ENCODE results near the gene CLEC16A.

DNA sequence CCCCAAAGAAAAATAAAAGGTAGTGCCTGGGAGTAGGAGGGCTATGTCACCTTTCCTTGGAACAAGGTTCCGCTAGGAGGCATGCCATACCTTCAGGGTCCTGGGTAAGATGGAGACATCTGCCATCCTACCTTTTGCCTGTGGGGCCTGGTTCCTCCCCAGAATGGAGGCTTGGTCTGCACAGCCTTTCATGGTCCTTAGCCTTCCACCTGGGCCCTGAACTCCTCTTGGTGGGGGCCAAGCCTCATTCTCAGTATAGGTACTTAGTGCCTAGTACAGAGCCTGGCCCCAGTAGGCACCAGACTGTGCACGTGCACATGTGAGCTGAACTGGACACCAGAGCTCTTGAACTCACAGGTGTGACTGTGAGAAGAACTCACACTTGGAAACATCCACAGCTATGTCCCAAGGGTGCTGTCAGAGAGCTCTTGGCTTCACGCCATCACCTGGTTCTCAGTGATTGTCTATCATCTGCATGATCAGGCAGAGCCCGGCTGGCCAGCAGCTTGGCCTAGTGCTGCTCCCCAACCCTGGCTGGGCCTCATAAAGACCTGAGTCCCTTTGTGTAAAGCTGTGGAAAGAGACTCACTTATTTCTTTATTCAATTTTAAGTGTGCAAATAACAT is 168.5 kb downstream of the CLEC16A start:
- TF ChIP-seq POLR2A (IDR thresholded peaks at IDR 0.05) (no peak), POLR2AphosphoS5 (IDR thresholded peaks at IDR 0.05) (no peak)
- TF ChIP-seq, protein P1, sequence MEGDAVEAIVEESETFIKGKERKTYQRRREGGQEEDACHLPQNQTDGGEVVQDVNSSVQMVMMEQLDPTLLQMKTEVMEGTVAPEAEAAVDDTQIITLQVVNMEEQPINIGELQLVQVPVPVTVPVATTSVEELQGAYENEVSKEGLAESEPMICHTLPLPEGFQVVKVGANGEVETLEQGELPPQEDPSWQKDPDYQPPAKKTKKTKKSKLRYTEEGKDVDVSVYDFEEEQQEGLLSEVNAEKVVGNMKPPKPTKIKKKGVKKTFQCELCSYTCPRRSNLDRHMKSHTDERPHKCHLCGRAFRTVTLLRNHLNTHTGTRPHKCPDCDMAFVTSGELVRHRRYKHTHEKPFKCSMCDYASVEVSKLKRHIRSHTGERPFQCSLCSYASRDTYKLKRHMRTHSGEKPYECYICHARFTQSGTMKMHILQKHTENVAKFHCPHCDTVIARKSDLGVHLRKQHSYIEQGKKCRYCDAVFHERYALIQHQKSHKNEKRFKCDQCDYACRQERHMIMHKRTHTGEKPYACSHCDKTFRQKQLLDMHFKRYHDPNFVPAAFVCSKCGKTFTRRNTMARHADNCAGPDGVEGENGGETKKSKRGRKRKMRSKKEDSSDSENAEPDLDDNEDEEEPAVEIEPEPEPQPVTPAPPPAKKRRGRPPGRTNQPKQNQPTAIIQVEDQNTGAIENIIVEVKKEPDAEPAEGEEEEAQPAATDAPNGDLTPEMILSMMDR (IDR thresholded peaks at IDR 0.05) = no peak

All from transverse colon (tissue), 4 donors.